GM12873 (cell line): Measurements from ENCODE around the gene SAC3D1.

Experiments used
- CTCF ChIP-seq: IDR thresholded peaks from 2 replicates; pipeline ENCODE4 v1.5.1; 2012; ENCODE audit warnings: low read depth, mild to moderate bottlenecking, moderate library complexity, low read length, control low read depth; ENCODE audit not compliant: insufficient read depth; ENCODE audit errors: missing control alignments

The SAC3D1 gene

GRCh38 chr11:65040847-65041622, at the start of gene SAC3D1:
Gene SAC3D1 (plus strand): TSS chr11:65041210. CDS start chr11:65041293, 83 bp downstream.
- no peak for TF ChIP-seq CTCF

GRCh38 chr11:64994318-64994717, 46.7 kb upstream of the SAC3D1 start:
- no peak for TF ChIP-seq CTCF

GRCh38 chr11:64996327-64996709, 44.7 kb upstream of the SAC3D1 start:
- no peak for TF ChIP-seq CTCF

- TF ChIP-seq CTCF = peak; percentile 26
Observed at GRCh38 chr11:64996710-64997380, 44.2 kb upstream of the SAC3D1 start, which contains the start of gene BATF2. Gene BATF2 (minus strand): TSS chr11:64996971. CDS start chr11:64996914, 57 bp downstream.

- TF ChIP-seq CTCF = no peak
Observed at GRCh38 chr11:64998141-64998540, 42.9 kb upstream of the SAC3D1 start.

GRCh38 chr11:64998690-64999431, 42.1 kb upstream of the SAC3D1 start:
- no peak for TF ChIP-seq CTCF

- TF ChIP-seq CTCF = no peak
Observed at GRCh38 chr11:64999478-64999877, 41.5 kb upstream of the SAC3D1 start.
